ENCODE results near the gene FAM163B.

Gene FAM163B

DNA sequence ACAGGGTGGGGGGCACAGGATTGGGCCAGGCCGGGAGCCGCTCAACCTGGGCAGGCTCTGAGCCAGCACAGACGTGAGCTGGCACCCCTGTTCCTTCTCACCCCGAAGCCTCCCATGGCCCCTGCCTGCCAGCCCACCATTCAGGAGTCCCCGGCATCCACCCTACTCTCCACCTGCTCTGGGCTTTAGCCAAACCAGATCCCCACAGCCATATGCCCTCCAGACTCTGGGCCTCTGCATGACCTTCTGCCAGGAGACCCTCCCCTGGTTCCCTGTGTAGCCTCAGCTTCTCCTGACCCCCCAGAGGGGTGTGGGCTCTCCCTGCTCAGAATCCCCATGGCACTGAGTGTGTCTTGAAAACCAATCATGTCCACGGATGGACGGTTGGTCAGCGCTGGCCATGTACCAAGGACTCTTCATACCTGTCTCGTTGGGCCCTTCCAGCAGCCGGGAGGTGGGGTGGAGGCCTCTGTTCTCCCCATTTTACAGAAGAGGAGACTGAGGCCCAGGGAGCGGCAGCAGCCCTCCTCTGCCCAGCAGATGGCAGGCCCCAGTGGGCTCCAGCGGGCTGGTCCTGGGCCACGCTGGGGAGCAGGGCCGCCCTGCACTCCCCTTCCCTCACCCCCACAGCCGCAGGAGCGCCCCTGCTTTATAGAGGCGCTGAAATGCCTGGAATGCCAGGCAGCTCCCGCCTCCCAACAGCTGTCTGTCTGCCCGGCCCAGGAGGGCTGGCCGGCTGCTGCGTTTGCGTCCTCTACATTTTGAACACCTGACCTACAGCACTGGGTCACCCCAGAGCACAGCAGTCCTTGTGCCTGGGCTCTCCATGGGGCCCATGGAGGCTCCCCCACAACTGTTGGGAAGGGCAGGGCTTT, 81.0 kb downstream of the FAM163B start:
- Histone ChIP-seq H3K27ac (ENCODE audit: insufficient read depth, low read depth, low read length, poor library complexity, severe bottlenecking) (no peak overlapping the region), H3K4me3 (ENCODE audit: insufficient read depth, low read depth, low read length) (no peak overlapping the region), H3K4me1 (ENCODE audit: control insufficient read depth, insufficient read depth, low read length) (peaks cover 37% of the 10 kb centered on the region), H3K27me3 (ENCODE audit: control insufficient read depth, insufficient read depth, low read length, poor library complexity, severe bottlenecking) (peaks cover 4% of the 10 kb centered on the region), H3K36me3 (ENCODE audit: control insufficient read depth, insufficient read depth, low read length) (no peaks in the 10 kb centered on the region), H3K9me3 (ENCODE audit: control insufficient read depth, low read length) (no peaks in the 10 kb centered on the region)
- 77 to 78% methylated on average over 22 of the region's 22 CpGs for WGBS, 2 experiments

DNA sequence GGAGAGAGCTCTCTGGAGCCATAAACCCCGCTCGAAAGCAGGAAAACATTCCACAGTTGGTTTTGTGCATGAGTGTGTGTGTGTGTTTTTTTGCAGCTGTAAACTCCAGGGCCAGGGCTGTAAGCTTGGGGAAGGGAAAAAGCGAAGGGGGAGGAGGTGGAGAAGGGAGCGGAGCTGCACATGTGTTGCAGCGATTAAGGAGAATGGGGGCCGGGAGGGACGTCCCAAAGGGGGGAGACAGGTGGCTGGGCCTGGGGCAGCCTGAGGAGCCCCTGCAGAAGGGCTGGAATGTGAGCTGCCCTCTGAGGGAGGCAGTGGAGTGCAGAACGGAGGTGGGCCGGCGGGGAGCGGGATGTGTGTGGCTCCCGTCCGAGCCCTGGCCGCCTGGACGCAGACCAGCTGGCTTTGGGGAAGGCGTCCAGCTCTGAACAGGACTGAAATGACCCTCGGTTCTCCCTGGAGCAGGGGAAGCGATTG, 81.7 kb downstream of the FAM163B start:
- no peaks in the 10 kb centered on the region for H3K9me3 ChIP-seq (ENCODE audit: control insufficient read depth, low read length)
- H3K27ac ChIP-seq (ENCODE audit: insufficient read depth, low read depth, low read length, poor library complexity, severe bottlenecking): no peak overlapping the region
- H3K36me3 ChIP-seq (ENCODE audit: control insufficient read depth, insufficient read depth, low read length): no peaks in the 10 kb centered on the region
- H3K27me3 ChIP-seq (ENCODE audit: control insufficient read depth, insufficient read depth, low read length, poor library complexity, severe bottlenecking): peaks cover 4% of the 10 kb centered on the region
- peaks cover 37% of the 10 kb centered on the region for H3K4me1 ChIP-seq (ENCODE audit: control insufficient read depth, insufficient read depth, low read length)
- H3K4me3 ChIP-seq (ENCODE audit: insufficient read depth, low read depth, low read length): no peak overlapping the region
- 50 to 52% methylated on average over 18 of the region's 18 CpGs for WGBS, 2 experiments
